ENCODE measurements around the gene DLG2.

Gene DLG2

GRCh38 chr11:84526250-84526649, 1100.9 kb downstream of the DLG2 start:
- no peak for DNase-seq

GRCh38 chr11:84524422-84525051, 1102.6 kb downstream of the DLG2 start:
- DNase-seq = no peak

- no peak for DNase-seq
These were observed 1104.8 kb downstream of the DLG2 start for GRCh38 chr11:84522331-84522730.

- no peak for DNase-seq
These were observed 1108.4 kb downstream of the DLG2 start for GRCh38 chr11:84518631-84519183.

- DNase-seq = no peak
These were observed 1112.7 kb downstream of the DLG2 start for GRCh38 chr11:84514436-84514835.

GRCh38 chr11:84503503-84503902, 1123.6 kb downstream of the DLG2 start:
- DNase-seq = no peak

- DNase-seq = no peak
These were observed 1125.4 kb downstream of the DLG2 start for GRCh38 chr11:84501750-84502149.

- no peak for DNase-seq
These were observed 1129.1 kb downstream of the DLG2 start for GRCh38 chr11:84497981-84498411.

- DNase-seq = no peak
These were observed 1130.0 kb downstream of the DLG2 start for GRCh38 chr11:84497181-84497580.

GRCh38 chr11:84496122-84496521, 1131.0 kb downstream of the DLG2 start:
- DNase-seq = no peak

GRCh38 chr11:84480131-84480530, 1147.0 kb downstream of the DLG2 start:
- no peak for DNase-seq

- no peak for DNase-seq
These were observed 1150.6 kb downstream of the DLG2 start for GRCh38 chr11:84476581-84476980.

GRCh38 chr11:84471501-84471900, 1155.6 kb downstream of the DLG2 start:
- DNase-seq = no peak

GRCh38 chr11:84468235-84468634, 1158.9 kb downstream of the DLG2 start:
- no peak for DNase-seq

GRCh38 chr11:84465040-84465439, 1162.1 kb downstream of the DLG2 start:
- DNase-seq = no peak

- no peak for DNase-seq
These were observed 1171.5 kb downstream of the DLG2 start for GRCh38 chr11:84455691-84456090.

- DNase-seq = no peak
These were observed 1174.9 kb downstream of the DLG2 start for GRCh38 chr11:84452211-84452610.

GRCh38 chr11:84438565-84438964, 1188.6 kb downstream of the DLG2 start:
- no peak for DNase-seq

GRCh38 chr11:84437071-84437980, 1189.8 kb downstream of the DLG2 start:
- peak in 1 of 2 experiments; percentile 23 for DNase-seq

- no peak for DNase-seq
These were observed 1196.5 kb downstream of the DLG2 start for GRCh38 chr11:84430661-84431060.

GRCh38 chr11:84425673-84426072, 1201.5 kb downstream of the DLG2 start:
- DNase-seq = no peak

GRCh38 chr11:84420271-84420670, 1206.9 kb downstream of the DLG2 start:
- DNase-seq = no peak

GRCh38 chr11:84419616-84420015, 1207.5 kb downstream of the DLG2 start:
- no peak for DNase-seq

GRCh38 chr11:84414920-84415319, 1212.2 kb downstream of the DLG2 start:
- no peak for DNase-seq

Measured in cerebellar nuclear complex (tissue), 1 donor.